ENCODE results near the gene GABPA. TPM values are rescaled to one million over a fixed set of nuclear protein-coding genes. Genes with fewer than 3 reads are reported as not detected.
A peak's percentile ranks its signal among the peaks of the same experiment; 100 is the strongest.

Gene GABPA
- total RNA-seq, 4 donors from 2014 or later, result 17.0 to 30.0 (median 24.2) TPM

GRCh38 chr21:25752416-25752815 lies 17.6 kb downstream of the GABPA start:
- no peaks in the 10 kb centered on the region for H3K27me3 ChIP-seq
- peaks cover 0 to 62% of the 10 kb centered on the region in 2 donors for H3K36me3 ChIP-seq
- H3K9me3 ChIP-seq, result no peaks in the 10 kb centered on the region
- TF ChIP-seq POLR2A (IDR thresholded peaks at IDR 0.05) (no peak), EP300 (IDR thresholded peaks at IDR 0.05) (no peak), CTCF (IDR thresholded peaks at IDR 0.05) (no peak), POLR2AphosphoS5 (IDR thresholded peaks at IDR 0.05) (no peak)
- no peaks in the 10 kb centered on the region for H3K4me1 ChIP-seq
- no peak overlapping the region for H3K27ac ChIP-seq
- ATAC-seq, result no peak
- no peak overlapping the region for H3K4me3 ChIP-seq
- 88 to 100% methylated on average over 1 of the region's 1 CpG for WGBS, 2 donors (ENCODE audit: low coverage in 1 of 2)

- Histone ChIP-seq H3K27ac (peak overlapping the region in 1 of 4 donors; percentile 3), H3K27me3 (no peaks in the 10 kb centered on the region), H3K36me3 (peaks cover 0 to 77% of the 10 kb centered on the region in 2 donors), H3K4me3 (no peak overlapping the region), H3K9me3 (no peaks in the 10 kb centered on the region), H3K4me1 (no peaks in the 10 kb centered on the region)
- TF ChIP-seq POLR2A (IDR thresholded peaks at IDR 0.05) (no peak), POLR2AphosphoS5 (IDR thresholded peaks at IDR 0.05) (no peak), CTCF (IDR thresholded peaks at IDR 0.05) (no peak), EP300 (IDR thresholded peaks at IDR 0.05) (no peak)
- ATAC-seq, result no peak
- 75 to 87% methylated on average over 5 to 6 of the region's 6 CpGs for WGBS, 2 donors (ENCODE audit: low coverage in 1 of 2)
These were observed 21.6 kb downstream of the GABPA start for GRCh38 chr21:25756190-25756932.

- no peak overlapping the region for H3K27ac ChIP-seq
- no peak overlapping the region for H3K4me3 ChIP-seq
- no peaks in the 10 kb centered on the region for H3K27me3 ChIP-seq
- no peak for TF ChIP-seq POLR2A (IDR thresholded peaks at IDR 0.05)
- no peak for TF ChIP-seq POLR2AphosphoS5 (IDR thresholded peaks at IDR 0.05)
- no peak for TF ChIP-seq EP300 (IDR thresholded peaks at IDR 0.05)
- no peak for TF ChIP-seq CTCF (IDR thresholded peaks at IDR 0.05)
- H3K9me3 ChIP-seq, result no peaks in the 10 kb centered on the region
- H3K36me3 ChIP-seq, result peaks cover 0 to 75% of the 10 kb centered on the region in 2 donors
- ATAC-seq, result no peak
- no peaks in the 10 kb centered on the region for H3K4me1 ChIP-seq
These were observed 22.8 kb downstream of the GABPA start for GRCh38 chr21:25757531-25757930.

- H3K4me3 ChIP-seq, result no peak overlapping the region
- ATAC-seq, result no peak
These were observed 24.8 kb downstream of the GABPA start for GRCh38 chr21:25759573-25759972.

More at GRCh38 chr21:25759573-25759972, 24.8 kb downstream of the GABPA start:
- Histone ChIP-seq H3K27me3 (no peaks in the 10 kb centered on the region), H3K4me1 (no peaks in the 10 kb centered on the region), H3K27ac (no peak overlapping the region), H3K36me3 (peaks cover 2 to 81% of the 10 kb centered on the region in 2 donors), H3K9me3 (no peaks in the 10 kb centered on the region)
- TF ChIP-seq POLR2AphosphoS5 (IDR thresholded peaks at IDR 0.05) (no peak), EP300 (IDR thresholded peaks at IDR 0.05) (no peak), CTCF (IDR thresholded peaks at IDR 0.05) (no peak), POLR2A (IDR thresholded peaks at IDR 0.05) (no peak)
- 82 to 100% methylated on average over 1 of the region's 1 CpG for WGBS, 2 donors (ENCODE audit: low coverage in 1 of 2)
